Kidney (tissue), 14 donors: ENCODE measurements around the gene CD3G. TPM values are rescaled to one million over a fixed set of nuclear protein-coding genes. Genes with fewer than 3 reads are reported as not detected.

ENCODE experiments used
- DNase-seq, 5 donors: peaks; one replicate each; pipeline ENCODE4 v3.0.0-alpha.2; 2013 to 2020
- FAIRE-seq: peaks from 2 replicates; lab custom pipeline; 2012; peaks lifted over from hg19 to GRCh38; lab: Jason Lieb, UNC
- H3K27ac ChIP-seq, 2 donors: one replicate each; pipeline ENCODE4 v1.7.0; 2013; ENCODE audit warnings: low read depth in 2 of 2, low read length in 2 of 2, inconsistent platforms in 1 of 2
- H3K27me3 ChIP-seq: one replicate; pipeline ENCODE4 v1.7.1; 2013; ENCODE audit warnings: low read length, inconsistent platforms; ENCODE audit not compliant: control insufficient read depth, insufficient read depth
- H3K36me3 ChIP-seq, 3 donors: one replicate each; pipeline versions ENCODE4 v1.7.0 to v1.7.1; 2013; ENCODE audit warnings: low read length in 3 of 3, control low read depth in 1 of 3, inconsistent platforms in 1 of 3; ENCODE audit not compliant: insufficient read depth in 3 of 3, control insufficient read depth in 2 of 3
- H3K4me1 ChIP-seq, 3 donors: one replicate each; pipeline versions ENCODE4 v1.7.0 to v1.7.1; 2013; ENCODE audit warnings: low read length in 3 of 3, inconsistent platforms in 1 of 3, low read depth in 1 of 3; ENCODE audit not compliant: control insufficient read depth in 2 of 3, insufficient read depth in 2 of 3
- H3K4me3 ChIP-seq, 3 donors: one replicate each; pipeline versions ENCODE4 v1.7.0 to v1.8.1; 2013; ENCODE audit warnings: low read length in 3 of 3, control low read depth in 1 of 3, inconsistent platforms in 1 of 3
- H3K9ac ChIP-seq, 3 donors: one replicate each; pipeline versions ENCODE4 v1.7.0 to v1.7.1; 2013; ENCODE audit warnings: low read length in 3 of 3, control low read depth in 1 of 3, inconsistent platforms in 1 of 3
- H3K9me3 ChIP-seq, 3 donors: one replicate each; pipeline versions ENCODE4 v1.7.0 to v1.7.1; 2013; ENCODE audit warnings: low read length in 3 of 3, control low read depth in 1 of 3, inconsistent platforms in 1 of 3; ENCODE audit not compliant: control insufficient read depth in 2 of 3, insufficient read depth in 1 of 3
- intact Hi-C: fragments of 100-400 bp; cut with DNase I; formaldehyde crosslinking; loops from one replicate; pipeline ENCODE4 v1.11.1; 2022
- polyA plus RNA-seq: library from polyadenylated mRNA; stranded (reverse); fragments of 350-450 nt; fragmentation: Illumina TruSeq; extraction: RNeasy Lipid Tissue Mini Kit (QIAGEN cat#74804); gene quantifications from one replicate; pipeline ENCODE4 v1.2.3, GENCODE V29; 2014; ENCODE audit warnings: low read depth, low replicate concordance; ENCODE audit not compliant: insufficient read depth
- total RNA-seq: library from RNA; stranded (reverse); fragmentation: NEBNext Ultra II Directional; extraction: Animal tissue kit (Norgen Biotek cat#: 25700); gene quantifications from one replicate; pipeline ENCODE4 v1.2.1, GENCODE V29; 2021
- TF ChIP-seq, protein P1 (sequence below): IDR thresholded peaks from 3 replicates; pipeline ENCODE4 v1.5.1; 2012; ENCODE audit warnings: mild to moderate bottlenecking, moderate library complexity, borderline replicate concordance; ENCODE audit not compliant: insufficient read depth; ENCODE audit errors: extremely low read depth
- donor health status: control.
- donor health status: control.
- donor health status: control.
- donor health status: control.
- donor health status: control.
- donor health status: DM: yes; HTN: yes; CAD: no.
- donor health status: Normal renal cell carcinoma (clear cell type).

Gene CD3G
- total and polyA plus RNA-seq, 2 donors from 2014 or later, result 0.45 to 4.8 TPM

DNA sequence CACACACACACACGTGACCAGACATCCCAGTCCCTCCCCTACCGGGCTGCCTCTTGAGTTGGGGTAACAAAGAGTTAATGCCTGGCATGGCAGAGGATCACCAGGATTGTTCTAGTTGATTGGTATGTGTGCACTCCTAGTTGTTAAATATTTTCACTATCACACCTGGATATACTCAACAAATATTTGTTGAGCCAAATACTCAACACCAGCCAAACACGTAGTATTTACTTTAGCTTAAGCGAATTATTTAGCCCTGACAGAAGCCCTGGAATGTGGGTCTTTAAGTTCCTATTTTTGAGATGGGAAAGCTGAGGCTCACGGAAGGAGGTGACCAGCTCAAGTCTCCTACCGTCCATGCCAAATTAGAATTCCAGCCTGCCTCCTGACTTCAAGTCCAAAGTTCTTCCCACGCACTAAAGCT is 29.1 kb upstream of the CD3G start:
- H3K36me3 ChIP-seq, result no peaks in the 10 kb centered on the region
- H3K4me3 ChIP-seq, result no peak overlapping the region
- H3K9ac ChIP-seq, result no peak overlapping the region
- peaks cover 0 to 5% (median 0%) of the 10 kb centered on the region in 3 donors for H3K4me1 ChIP-seq
- no peak overlapping the region for H3K27ac ChIP-seq
- no peaks in the 10 kb centered on the region for H3K9me3 ChIP-seq
- no peak for DNase-seq
- TF ChIP-seq, protein P1, sequence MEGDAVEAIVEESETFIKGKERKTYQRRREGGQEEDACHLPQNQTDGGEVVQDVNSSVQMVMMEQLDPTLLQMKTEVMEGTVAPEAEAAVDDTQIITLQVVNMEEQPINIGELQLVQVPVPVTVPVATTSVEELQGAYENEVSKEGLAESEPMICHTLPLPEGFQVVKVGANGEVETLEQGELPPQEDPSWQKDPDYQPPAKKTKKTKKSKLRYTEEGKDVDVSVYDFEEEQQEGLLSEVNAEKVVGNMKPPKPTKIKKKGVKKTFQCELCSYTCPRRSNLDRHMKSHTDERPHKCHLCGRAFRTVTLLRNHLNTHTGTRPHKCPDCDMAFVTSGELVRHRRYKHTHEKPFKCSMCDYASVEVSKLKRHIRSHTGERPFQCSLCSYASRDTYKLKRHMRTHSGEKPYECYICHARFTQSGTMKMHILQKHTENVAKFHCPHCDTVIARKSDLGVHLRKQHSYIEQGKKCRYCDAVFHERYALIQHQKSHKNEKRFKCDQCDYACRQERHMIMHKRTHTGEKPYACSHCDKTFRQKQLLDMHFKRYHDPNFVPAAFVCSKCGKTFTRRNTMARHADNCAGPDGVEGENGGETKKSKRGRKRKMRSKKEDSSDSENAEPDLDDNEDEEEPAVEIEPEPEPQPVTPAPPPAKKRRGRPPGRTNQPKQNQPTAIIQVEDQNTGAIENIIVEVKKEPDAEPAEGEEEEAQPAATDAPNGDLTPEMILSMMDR, result no peak
- no peak for FAIRE-seq
- intact Hi-C loops, result no loop called here
- H3K27me3 ChIP-seq, result no peaks in the 10 kb centered on the region

DNA sequence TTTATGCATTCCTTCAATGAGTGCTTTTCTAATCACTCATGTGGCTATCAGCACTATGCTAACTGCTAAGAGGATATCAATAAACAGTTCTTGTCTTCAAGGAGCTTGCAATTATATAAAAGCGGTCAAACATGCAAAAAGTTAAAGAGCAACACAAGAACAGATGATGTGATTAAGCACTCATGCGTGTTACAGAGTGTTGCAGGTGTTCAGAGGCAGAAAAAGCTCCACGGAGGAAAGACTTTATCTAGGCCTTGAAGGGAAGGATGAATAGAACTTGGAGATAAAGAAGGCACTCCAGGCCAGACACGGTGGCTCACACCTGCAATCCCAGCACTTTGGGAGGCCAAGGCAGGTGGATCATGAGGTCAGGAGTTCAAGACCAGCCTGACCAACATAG is 26.0 kb upstream of the CD3G start:
- Histone ChIP-seq H3K4me1 (peaks cover 0 to 5% (median 0%) of the 10 kb centered on the region in 3 donors), H3K9ac (no peak overlapping the region), H3K4me3 (no peak overlapping the region), H3K27me3 (no peaks in the 10 kb centered on the region), H3K36me3 (no peaks in the 10 kb centered on the region), H3K27ac (no peak overlapping the region), H3K9me3 (no peaks in the 10 kb centered on the region)
- DNase-seq, result no peak
- TF ChIP-seq, protein P1, result no peak
- intact Hi-C loops, result no loop called here
- FAIRE-seq, result no peak

DNA sequence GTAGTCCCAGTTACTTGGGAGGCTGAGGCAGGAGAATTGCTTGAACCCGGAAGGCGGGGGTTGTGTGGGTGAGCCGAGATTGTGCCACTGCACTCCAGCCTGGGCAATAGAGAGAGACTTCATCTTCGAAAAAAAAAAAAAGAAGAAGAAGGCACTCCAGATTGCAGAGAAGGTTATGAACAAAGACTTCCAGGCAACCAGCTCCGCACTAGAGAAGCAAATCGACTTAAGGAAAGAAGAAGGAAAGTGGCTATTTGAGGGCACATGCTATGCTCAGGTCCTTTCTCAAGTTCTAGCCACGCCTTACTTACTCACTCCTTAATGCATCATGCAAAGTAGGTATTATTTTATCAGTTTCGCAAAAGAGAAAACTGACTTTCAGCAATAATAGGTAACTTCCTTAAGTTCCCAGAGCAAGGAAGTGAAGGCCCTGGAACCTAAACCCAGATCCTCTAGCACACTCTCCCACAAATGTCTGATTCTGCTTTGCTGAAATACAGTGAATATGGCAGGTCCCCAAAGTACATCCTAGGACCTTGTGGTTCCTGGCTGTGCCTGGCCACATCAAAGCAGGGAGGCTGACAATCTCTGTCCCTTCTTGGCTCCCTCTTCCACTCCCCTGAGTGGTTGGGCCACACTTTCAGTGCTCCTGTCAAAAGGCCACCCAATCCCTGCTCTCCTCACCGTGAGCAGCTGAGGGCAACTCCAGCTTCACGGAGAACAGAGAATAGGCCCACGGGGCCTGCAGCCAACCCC is 25.4 kb upstream of the CD3G start:
- intact Hi-C loops, result no loop called here
- Histone ChIP-seq H3K4me3 (no peak overlapping the region), H3K27ac (no peak overlapping the region), H3K27me3 (no peaks in the 10 kb centered on the region), H3K36me3 (no peaks in the 10 kb centered on the region), H3K4me1 (peaks cover 0 to 5% (median 0%) of the 10 kb centered on the region in 3 donors), H3K9me3 (no peaks in the 10 kb centered on the region), H3K9ac (no peak overlapping the region)
- FAIRE-seq, result no peak
- TF ChIP-seq, protein P1, result no peak
- DNase-seq, result no peak
